ENCODE measurements around the gene ZNF438.
"Not testable (repeated sequence)": the region's sequence is repeated elsewhere in the genome, so short reads cannot be mapped to it uniquely, and the experiment has no call there.

The ZNF438 gene

GRCh38 chr10:30929901-30930520, 101.7 kb downstream of the ZNF438 start:
- DNase-seq, result no peak

- DNase-seq, result peak; percentile 3
Measured at GRCh38 chr10:30929311-30929729, 102.3 kb downstream of the ZNF438 start.

- no peak for DNase-seq
Measured at GRCh38 chr10:30928742-30929141, 102.9 kb downstream of the ZNF438 start.

- DNase-seq, result no peak
Measured at GRCh38 chr10:30918651-30919050, 113.0 kb downstream of the ZNF438 start.

- DNase-seq, result no peak
Measured at GRCh38 chr10:30917789-30918188, 113.9 kb downstream of the ZNF438 start.

- no peak for DNase-seq
Measured at GRCh38 chr10:30917067-30917466, 114.6 kb downstream of the ZNF438 start.

GRCh38 chr10:30915146-30915545, 116.5 kb downstream of the ZNF438 start:
- no peak for DNase-seq

- no peak for DNase-seq
Measured at GRCh38 chr10:30911303-30911863, 120.3 kb downstream of the ZNF438 start.

- no peak for DNase-seq
Measured at GRCh38 chr10:30903397-30904138, 128.1 kb downstream of the ZNF438 start.

- DNase-seq, result no peak
Measured at GRCh38 chr10:30902621-30903396, 128.9 kb downstream of the ZNF438 start.

GRCh38 chr10:30901487-30901886, 130.2 kb downstream of the ZNF438 start:
- not testable (repeated sequence) for DNase-seq

GRCh38 chr10:30898964-30899363, 132.7 kb downstream of the ZNF438 start:
- DNase-seq, result no peak

- DNase-seq, result no peak
Measured at GRCh38 chr10:30897547-30897946, 134.1 kb downstream of the ZNF438 start.

GRCh38 chr10:30897048-30897447, 134.6 kb downstream of the ZNF438 start:
- DNase-seq, result no peak

- DNase-seq, result no peak
Measured at GRCh38 chr10:30894221-30894620, 137.4 kb downstream of the ZNF438 start.

GRCh38 chr10:30893208-30893607, 138.5 kb downstream of the ZNF438 start:
- DNase-seq, result no peak

- no peak for DNase-seq
Measured at GRCh38 chr10:30887839-30888238, 143.8 kb downstream of the ZNF438 start.

- no peak for DNase-seq
Measured at GRCh38 chr10:30885423-30885822, 146.2 kb downstream of the ZNF438 start.

- DNase-seq, result no peak
Measured at GRCh38 chr10:30883751-30884150, 147.9 kb downstream of the ZNF438 start.

- DNase-seq, result no peak
Measured at GRCh38 chr10:30883116-30883515, 148.5 kb downstream of the ZNF438 start.

- DNase-seq, result no peak
Measured at GRCh38 chr10:30882281-30882680, 149.4 kb downstream of the ZNF438 start.

GRCh38 chr10:30878920-30879319, 152.7 kb downstream of the ZNF438 start:
- DNase-seq, result no peak

GRCh38 chr10:30877111-30877510, 154.6 kb downstream of the ZNF438 start:
- DNase-seq, result no peak

Data from CD4-positive, alpha-beta T cell treated with Interleukin-6 for 4 hours (primary cell).